GM12874 (cell line): ENCODE data around the gene ERCC3.

ENCODE experiments used
- CTCF ChIP-seq: IDR thresholded peaks from 2 replicates; pipeline ENCODE4 v1.5.1; 2011; ENCODE audit warnings: low read depth, mild to moderate bottlenecking, control low read depth, low read length, moderate library complexity; ENCODE audit not compliant: insufficient read depth

The ERCC3 gene

GRCh38 chr2:127308586-127309138 lies 14.7 kb upstream of the ERCC3 start:
- TF ChIP-seq CTCF, result no peak

GRCh38 chr2:127305990-127306585 lies 12.1 kb upstream of the ERCC3 start:
- no peak for TF ChIP-seq CTCF

GRCh38 chr2:127302168-127302567 lies 8.2 kb upstream of the ERCC3 start:
- TF ChIP-seq CTCF, result no peak

- TF ChIP-seq CTCF, result no peak
These were observed 577 bp downstream of the ERCC3 start for GRCh38 chr2:127293386-127293747.

GRCh38 chr2:127288274-127288673 lies 5.7 kb downstream of the ERCC3 start:
- TF ChIP-seq CTCF, result no peak

- TF ChIP-seq CTCF, result no peak
These were observed 10.7 kb downstream of the ERCC3 start for GRCh38 chr2:127283275-127283674.

- TF ChIP-seq CTCF, result no peak
These were observed 13.3 kb downstream of the ERCC3 start for GRCh38 chr2:127280693-127281092.

- TF ChIP-seq CTCF, result no peak
These were observed 14.2 kb downstream of the ERCC3 start for GRCh38 chr2:127279781-127280180.
